GM18867 (cell line): ENCODE results near the gene EPHB3.

Source experiments
- ATAC-seq: cut with Tn5 transposase; IDR thresholded peaks from one replicate; pipeline ENCODE4 v1.9.1; 2021; ENCODE audit warnings: mild to moderate bottlenecking, moderate library complexity; ENCODE audit not compliant: unreplicated experiment

Gene EPHB3

GRCh38 chr3:184561061-184561912 is at the start of gene EPHB3:
TSS of gene EPHB3 (plus strand) at chr3:184561785. CDS start at chr3:184562236, 451 bp downstream.
- peak; percentile 87 for ATAC-seq

GRCh38 chr3:184512621-184513020 is 49.0 kb upstream of the EPHB3 start:
- no peak for ATAC-seq

- ATAC-seq = peak; percentile 82
These were observed 48.1 kb upstream of the EPHB3 start for GRCh38 chr3:184513276-184514170.

GRCh38 chr3:184514171-184514490 is 47.5 kb upstream of the EPHB3 start:
- no peak for ATAC-seq

- no peak for ATAC-seq
These were observed 37.6 kb upstream of the EPHB3 start for GRCh38 chr3:184523825-184524615.

- ATAC-seq = no peak
These were observed 36.6 kb upstream of the EPHB3 start for GRCh38 chr3:184524981-184525336.

GRCh38 chr3:184525337-184526087 is 36.1 kb upstream of the EPHB3 start:
- no peak for ATAC-seq

- ATAC-seq = no peak
These were observed 35.5 kb upstream of the EPHB3 start for GRCh38 chr3:184526088-184526433.

GRCh38 chr3:184531626-184532280 is 29.8 kb upstream of the EPHB3 start:
- ATAC-seq = no peak

GRCh38 chr3:184532940-184533732 is 28.4 kb upstream of the EPHB3 start:
- ATAC-seq = no peak

- ATAC-seq = no peak
These were observed 23.5 kb upstream of the EPHB3 start for GRCh38 chr3:184537885-184538665.

GRCh38 chr3:184538666-184539431 is 22.7 kb upstream of the EPHB3 start:
- ATAC-seq = no peak

- no peak for ATAC-seq
These were observed 21.7 kb upstream of the EPHB3 start for GRCh38 chr3:184539801-184540435.

GRCh38 chr3:184540777-184541681 is 20.6 kb upstream of the EPHB3 start:
- ATAC-seq = no peak

GRCh38 chr3:184541886-184542562 is 19.6 kb upstream of the EPHB3 start:
- ATAC-seq = no peak

GRCh38 chr3:184542577-184542976 is 19.0 kb upstream of the EPHB3 start:
- no peak for ATAC-seq
